Measurements from ENCODE around the gene PTPRA. TPM values are rescaled to one million over a fixed set of nuclear protein-coding genes. Genes with fewer than 3 reads are reported as not detected.

PTPRA gene
- total and polyA plus RNA-seq, 9 of the 15 experiments (the other 6 are each of a cell fraction or from before 2014, with no cell fraction given), result 3.4 to 80.5 (median 28.0) TPM

- TF ChIP-seq ZBTB49 (CRISPR knock-in tag; IDR thresholded peaks at IDR 0.05; ENCODE audit: borderline replicate concordance) (no peak), ZBTB11 (CRISPR knock-in tag; IDR thresholded peaks at IDR 0.05) (no peak), JUN (IDR thresholded peaks at IDR 0.05; ENCODE audit: borderline replicate concordance, low read depth, low read length) (no peak), JUN (CRISPR knock-in tag; IDR thresholded peaks at IDR 0.05; ENCODE audit: borderline replicate concordance) (no peak), ETS1 (conservative IDR thresholded peaks at IDR 0.05; ENCODE audit: control insufficient read depth, low read depth, low read length) (no peak)
Observed at GRCh38 chr20:2932498-2932897, 59.2 kb downstream of the PTPRA start (continued).

Measured in K562 (cell line).